ENCODE results near the gene ALDH18A1.

DNA sequence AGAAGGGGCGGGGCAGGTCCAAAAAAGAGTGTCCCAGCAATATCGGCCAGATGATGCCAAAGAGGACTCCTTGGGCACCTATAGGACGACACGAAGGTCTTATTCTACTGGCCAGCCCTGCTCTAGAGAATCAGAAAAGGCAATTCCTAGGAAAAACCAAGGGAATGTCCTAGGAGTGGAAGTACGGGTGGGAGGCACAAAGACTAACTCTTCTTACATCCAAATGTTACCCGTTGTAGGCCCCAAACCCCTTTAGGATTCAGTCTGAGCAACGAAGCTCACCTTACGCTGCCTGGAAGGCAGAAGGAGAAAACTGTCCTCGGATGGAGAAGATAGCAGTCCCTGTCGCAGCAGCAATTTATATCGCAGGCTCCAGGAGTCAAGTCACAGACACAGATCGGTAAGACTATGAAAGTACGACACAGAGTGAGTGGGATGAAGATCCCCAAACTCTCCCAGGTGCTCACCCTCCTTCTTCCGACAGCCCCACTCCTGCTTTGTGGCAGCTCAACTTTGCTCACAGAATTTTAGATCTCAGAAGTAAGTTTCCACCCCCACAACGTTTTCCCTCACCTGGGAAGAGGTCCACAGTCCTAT is 36.7 kb upstream of the ALDH18A1 start:
- TF ChIP-seq, protein P1, sequence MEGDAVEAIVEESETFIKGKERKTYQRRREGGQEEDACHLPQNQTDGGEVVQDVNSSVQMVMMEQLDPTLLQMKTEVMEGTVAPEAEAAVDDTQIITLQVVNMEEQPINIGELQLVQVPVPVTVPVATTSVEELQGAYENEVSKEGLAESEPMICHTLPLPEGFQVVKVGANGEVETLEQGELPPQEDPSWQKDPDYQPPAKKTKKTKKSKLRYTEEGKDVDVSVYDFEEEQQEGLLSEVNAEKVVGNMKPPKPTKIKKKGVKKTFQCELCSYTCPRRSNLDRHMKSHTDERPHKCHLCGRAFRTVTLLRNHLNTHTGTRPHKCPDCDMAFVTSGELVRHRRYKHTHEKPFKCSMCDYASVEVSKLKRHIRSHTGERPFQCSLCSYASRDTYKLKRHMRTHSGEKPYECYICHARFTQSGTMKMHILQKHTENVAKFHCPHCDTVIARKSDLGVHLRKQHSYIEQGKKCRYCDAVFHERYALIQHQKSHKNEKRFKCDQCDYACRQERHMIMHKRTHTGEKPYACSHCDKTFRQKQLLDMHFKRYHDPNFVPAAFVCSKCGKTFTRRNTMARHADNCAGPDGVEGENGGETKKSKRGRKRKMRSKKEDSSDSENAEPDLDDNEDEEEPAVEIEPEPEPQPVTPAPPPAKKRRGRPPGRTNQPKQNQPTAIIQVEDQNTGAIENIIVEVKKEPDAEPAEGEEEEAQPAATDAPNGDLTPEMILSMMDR (conservative IDR thresholded peaks at IDR 0.05; ENCODE audit: low read length) = no peak
- no peak for TF ChIP-seq EZH2phosphoT487 (IDR thresholded peaks at IDR 0.05; ENCODE audit: borderline replicate concordance, low read depth, low read length)

Data from OCI-LY7 (cell line).